GM12864 (cell line): Measurements from ENCODE around the gene IFT74.
"Not testable (repeated sequence)": the region's sequence is repeated elsewhere in the genome, so short reads cannot be mapped to it uniquely, and the experiment has no call there.

Experiments
- DNase-seq: peaks from one replicate; pipeline ENCODE4 v3.0.0-alpha.2; 2011; ENCODE audit warnings: low read depth
- H3K4me3 ChIP-seq: 2 replicates; pipeline ENCODE4 v1.5.1; 2011; ENCODE audit warnings: mild to moderate bottlenecking, low read depth, low read length, control low read depth
- CTCF ChIP-seq: IDR thresholded peaks from 2 replicates; pipeline ENCODE4 v1.5.1; 2011; ENCODE audit warnings: low read depth, mild to moderate bottlenecking, moderate library complexity, low read length, control low read depth, inconsistent platforms; ENCODE audit errors: missing control alignments

Gene IFT74

DNA sequence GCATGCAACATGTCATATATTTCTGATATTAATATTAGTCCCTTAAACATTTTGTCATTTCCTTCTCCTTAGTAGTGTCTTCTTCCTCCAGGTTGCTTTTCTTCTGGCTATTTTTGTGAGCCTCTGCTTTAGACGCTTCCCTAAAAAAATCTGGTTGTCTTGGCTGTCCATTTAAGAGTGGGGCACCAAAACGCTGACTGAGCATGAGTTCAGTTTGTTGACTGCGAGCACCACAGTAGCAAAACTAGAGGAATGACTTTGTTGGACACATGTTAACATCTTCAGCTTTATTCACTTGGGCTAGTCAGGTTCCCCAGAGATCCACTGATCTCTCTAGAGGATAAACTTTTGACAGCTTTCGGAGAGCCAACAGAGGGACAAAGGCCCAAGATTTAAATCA, 133.5 kb downstream of the IFT74 start:
- no peak overlapping the region for H3K4me3 ChIP-seq
- no peak for TF ChIP-seq CTCF
- DNase-seq: no peak

- no peak overlapping the region for H3K4me3 ChIP-seq
- DNase-seq: no peak
- TF ChIP-seq CTCF: no peak
Measured at GRCh38 chr9:27090231-27090630, 134.0 kb downstream of the IFT74 start.

DNA sequence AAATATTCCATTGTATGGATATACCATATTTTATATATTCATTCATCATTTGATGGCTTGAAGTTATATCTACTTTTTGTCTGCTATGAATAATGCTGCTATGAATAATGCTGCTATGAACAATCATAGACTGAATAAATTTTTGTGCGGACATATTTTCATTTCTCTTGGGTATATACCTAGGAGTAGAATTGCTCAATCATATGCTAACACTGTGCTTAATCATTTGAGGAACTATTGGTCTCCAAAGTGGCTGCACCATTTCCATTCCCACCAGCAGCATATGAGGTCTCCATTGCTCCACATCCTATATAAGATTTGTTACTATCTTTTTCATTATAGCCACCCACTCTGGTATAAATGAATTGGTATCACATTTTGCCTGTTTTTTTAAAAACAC, 134.5 kb downstream of the IFT74 start:
- DNase-seq: no peak
- H3K4me3 ChIP-seq: no peak overlapping the region
- no peak for TF ChIP-seq CTCF

- not testable (repeated sequence) for H3K4me3 ChIP-seq, DNase-seq
Measured at GRCh38 chr9:27092496-27092895, 136.3 kb downstream of the IFT74 start.

DNA sequence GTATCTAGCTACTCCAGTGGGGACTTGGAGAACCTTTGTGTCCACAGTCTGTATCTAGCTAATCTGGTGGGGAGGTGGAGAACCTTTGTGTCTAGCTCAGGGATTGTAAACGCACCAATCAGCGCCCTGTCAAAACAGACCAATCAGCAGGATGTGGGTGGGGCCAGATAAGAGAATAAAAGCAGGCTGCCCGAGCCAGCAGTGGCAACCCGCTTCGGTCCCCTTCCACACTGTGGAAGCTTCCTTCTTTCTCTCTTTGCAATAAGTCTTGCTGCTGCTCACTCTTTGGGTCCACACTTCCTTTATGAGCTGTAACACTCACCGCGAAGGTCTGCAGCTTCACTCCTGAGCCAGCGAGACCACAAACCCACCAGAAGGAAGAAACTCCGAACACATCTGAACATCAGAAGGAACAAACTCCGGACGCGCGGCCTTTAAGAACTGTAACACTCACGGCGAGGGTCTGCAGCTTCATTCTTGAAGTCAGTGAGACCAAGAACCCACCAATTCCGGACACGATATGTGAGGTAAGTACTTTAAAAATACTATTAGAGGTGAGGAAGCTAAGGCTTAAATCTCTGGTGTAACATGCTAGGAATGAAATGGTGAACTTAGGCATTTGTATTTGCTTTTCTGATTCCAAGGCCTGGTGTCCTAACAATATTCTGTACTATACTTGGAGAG, 137.3 kb downstream of the IFT74 start:
- not testable (repeated sequence) for DNase-seq, H3K4me3 ChIP-seq

DNA sequence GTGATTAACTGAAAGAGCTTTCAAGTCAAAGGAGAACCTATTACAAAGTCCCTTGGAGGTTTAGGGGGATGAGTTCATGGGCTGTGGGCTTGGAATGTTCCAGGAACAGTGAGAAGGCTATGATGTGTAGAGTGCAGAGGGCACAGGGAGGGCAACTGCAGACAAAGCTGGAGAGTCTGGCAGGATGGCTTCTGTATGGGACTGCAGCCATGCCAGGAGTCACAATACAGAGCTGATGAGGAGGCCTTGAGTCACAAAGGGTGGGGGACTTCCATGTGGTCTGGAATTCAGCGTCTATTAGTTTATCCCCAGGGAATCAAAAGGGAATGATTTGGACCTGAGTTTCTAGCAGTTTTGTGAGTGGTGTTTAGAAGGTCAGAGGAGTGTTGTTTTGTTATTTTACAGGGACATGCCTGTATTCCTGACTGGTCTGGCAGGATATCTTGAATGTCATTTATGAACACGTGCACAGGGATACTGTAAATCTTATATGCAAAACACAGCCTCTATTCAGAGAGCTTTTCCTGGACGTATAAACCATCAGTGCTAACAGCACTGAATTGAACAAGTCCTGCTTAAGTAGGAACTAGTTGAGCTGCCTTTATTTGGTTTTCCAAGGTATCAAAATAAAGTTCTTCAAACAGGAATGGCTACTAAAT, 138.6 kb downstream of the IFT74 start:
- no peak for TF ChIP-seq CTCF
- DNase-seq: no peak
- no peak overlapping the region for H3K4me3 ChIP-seq

DNA sequence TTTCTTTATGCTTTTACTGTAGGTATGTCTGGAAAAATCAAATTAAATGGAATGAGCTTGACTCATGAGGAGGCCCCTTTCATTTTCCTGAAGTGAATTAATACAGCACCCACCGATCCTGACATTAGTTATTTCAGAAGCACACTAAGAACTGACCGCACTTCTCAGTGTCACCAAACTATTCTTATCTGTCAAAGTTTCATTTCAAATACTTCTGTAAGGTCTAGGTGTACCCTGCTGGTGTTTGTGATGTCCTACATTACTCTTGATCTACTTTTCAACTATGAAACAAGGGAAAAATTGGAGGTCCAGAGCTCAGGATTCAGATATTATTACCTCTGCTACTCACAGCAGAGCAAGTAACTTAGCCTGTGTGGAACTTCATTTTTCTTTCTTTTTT, 151.0 kb downstream of the IFT74 start:
- H3K4me3 ChIP-seq: no peak overlapping the region
- TF ChIP-seq CTCF: no peak
- no peak for DNase-seq

- TF ChIP-seq CTCF: no peak
- no peak for DNase-seq
- H3K4me3 ChIP-seq: no peak within 1 kb of the TSS
Measured at GRCh38 chr9:27108981-27109541, 152.8 kb downstream of the IFT74 start, which contains the start of gene TEK. Gene TEK (plus strand): TSS chr9:27109225. CDS start chr9:27109591, 366 bp downstream.
